ENCODE data around the gene ESAM. TPM values are rescaled to one million over a fixed set of nuclear protein-coding genes. Genes with fewer than 3 reads are reported as not detected.

The ESAM gene
- total RNA-seq, 1 donor from 2014 or later, result not detected

- no peak for FAIRE-seq
- H3K27me3 ChIP-seq (ENCODE audit: control insufficient read depth, insufficient read depth, low read length), result no peaks in the 10 kb centered on the region
- H3K4me3 ChIP-seq (ENCODE audit: low read depth, low read length), result no peak overlapping the region
- peaks cover 2% of the 10 kb centered on the region for H3K36me3 ChIP-seq (ENCODE audit: control insufficient read depth, insufficient read depth, low read length)
- DNase-seq (ENCODE audit: low read depth), result no peak
- TF ChIP-seq, protein P1, sequence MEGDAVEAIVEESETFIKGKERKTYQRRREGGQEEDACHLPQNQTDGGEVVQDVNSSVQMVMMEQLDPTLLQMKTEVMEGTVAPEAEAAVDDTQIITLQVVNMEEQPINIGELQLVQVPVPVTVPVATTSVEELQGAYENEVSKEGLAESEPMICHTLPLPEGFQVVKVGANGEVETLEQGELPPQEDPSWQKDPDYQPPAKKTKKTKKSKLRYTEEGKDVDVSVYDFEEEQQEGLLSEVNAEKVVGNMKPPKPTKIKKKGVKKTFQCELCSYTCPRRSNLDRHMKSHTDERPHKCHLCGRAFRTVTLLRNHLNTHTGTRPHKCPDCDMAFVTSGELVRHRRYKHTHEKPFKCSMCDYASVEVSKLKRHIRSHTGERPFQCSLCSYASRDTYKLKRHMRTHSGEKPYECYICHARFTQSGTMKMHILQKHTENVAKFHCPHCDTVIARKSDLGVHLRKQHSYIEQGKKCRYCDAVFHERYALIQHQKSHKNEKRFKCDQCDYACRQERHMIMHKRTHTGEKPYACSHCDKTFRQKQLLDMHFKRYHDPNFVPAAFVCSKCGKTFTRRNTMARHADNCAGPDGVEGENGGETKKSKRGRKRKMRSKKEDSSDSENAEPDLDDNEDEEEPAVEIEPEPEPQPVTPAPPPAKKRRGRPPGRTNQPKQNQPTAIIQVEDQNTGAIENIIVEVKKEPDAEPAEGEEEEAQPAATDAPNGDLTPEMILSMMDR (IDR thresholded peaks at IDR 0.05; ENCODE audit: insufficient read depth, low read length, severe bottlenecking), result no peak
Measured at GRCh38 chr11:124768914-124769313, 6.8 kb upstream of the ESAM start.

GRCh38 chr11:124766156-124766555, 4.1 kb upstream of the ESAM start:
- no peak for FAIRE-seq
- peaks cover 3% of the 10 kb centered on the region for H3K27me3 ChIP-seq (ENCODE audit: control insufficient read depth, insufficient read depth, low read length)
- TF ChIP-seq, protein P1 (IDR thresholded peaks at IDR 0.05; ENCODE audit: insufficient read depth, low read length, severe bottlenecking), result no peak
- DNase-seq (ENCODE audit: low read depth), result no peak
- no peak overlapping the region for H3K4me3 ChIP-seq (ENCODE audit: low read depth, low read length)
- peaks cover 2% of the 10 kb centered on the region for H3K36me3 ChIP-seq (ENCODE audit: control insufficient read depth, insufficient read depth, low read length)

GRCh38 chr11:124763156-124763947, 1.3 kb upstream of the ESAM start:
- peaks cover 2% of the 10 kb centered on the region for H3K36me3 ChIP-seq (ENCODE audit: control insufficient read depth, insufficient read depth, low read length)
- peaks cover 16% of the 10 kb centered on the region for H3K27me3 ChIP-seq (ENCODE audit: control insufficient read depth, insufficient read depth, low read length)
- TF ChIP-seq, protein P1 (IDR thresholded peaks at IDR 0.05; ENCODE audit: insufficient read depth, low read length, severe bottlenecking), result peak; percentile 84
- FAIRE-seq (no peak), DNase-seq (ENCODE audit: low read depth) (peak; percentile 50)
- H3K4me3 ChIP-seq (ENCODE audit: low read depth, low read length), result peak overlapping the region; percentile 39

DNA sequence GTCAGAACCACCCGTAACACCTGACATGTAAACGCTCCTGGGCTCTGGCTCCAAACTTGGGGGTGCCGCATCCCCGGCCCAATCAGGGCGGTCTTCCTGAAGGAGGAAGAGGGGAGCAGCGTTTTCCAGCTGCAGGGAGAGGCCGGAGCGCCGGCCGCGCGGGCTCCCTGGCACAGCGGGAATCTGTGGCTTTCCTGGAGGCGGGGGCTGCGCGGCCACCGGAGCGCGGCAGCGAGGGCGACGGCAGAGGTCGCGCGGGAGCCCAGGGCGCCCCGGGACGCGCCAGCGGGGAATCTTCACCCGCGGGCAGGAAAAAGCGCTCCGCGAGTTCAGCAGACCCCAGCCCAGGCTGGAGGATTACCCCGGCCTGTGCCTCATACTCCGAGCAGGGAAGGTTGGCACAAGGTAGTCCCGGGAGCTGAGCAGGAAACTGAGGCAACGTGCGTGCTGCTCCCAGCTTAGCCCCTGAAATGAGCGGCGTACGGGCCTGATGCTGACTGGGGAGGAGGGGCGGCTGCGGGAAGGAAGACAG, 600 bp upstream of the ESAM start:
- no peak for DNase-seq (ENCODE audit: low read depth)
- Histone ChIP-seq H3K36me3 (ENCODE audit: control insufficient read depth, insufficient read depth, low read length) (peaks cover 2% of the 10 kb centered on the region), H3K4me3 (ENCODE audit: low read depth, low read length) (peak overlapping the region; percentile 39), H3K27me3 (ENCODE audit: control insufficient read depth, insufficient read depth, low read length) (peaks cover 16% of the 10 kb centered on the region)
- TF ChIP-seq, protein P1 (IDR thresholded peaks at IDR 0.05; ENCODE audit: insufficient read depth, low read length, severe bottlenecking), result no peak
- no peak for FAIRE-seq

GRCh38 chr11:124761301-124762104, 587 bp downstream of the ESAM start:
- no peak for DNase-seq (ENCODE audit: low read depth)
- no peak for FAIRE-seq

More at GRCh38 chr11:124761301-124762104, 587 bp downstream of the ESAM start:
- no peaks in the 10 kb centered on the region for H3K36me3 ChIP-seq (ENCODE audit: control insufficient read depth, insufficient read depth, low read length)
- H3K4me3 ChIP-seq (ENCODE audit: low read depth, low read length), result no peak overlapping the region
- peaks cover 16% of the 10 kb centered on the region for H3K27me3 ChIP-seq (ENCODE audit: control insufficient read depth, insufficient read depth, low read length)
- TF ChIP-seq, protein P1 (IDR thresholded peaks at IDR 0.05; ENCODE audit: insufficient read depth, low read length, severe bottlenecking), result no peak

All from bronchial epithelial cell (primary cell).